Measurements from ENCODE around the gene MGAT4C.

Gene MGAT4C

GRCh38 chr12:86198696-86199444 lies 57.3 kb downstream of the MGAT4C start:
- TF ChIP-seq, protein P1, sequence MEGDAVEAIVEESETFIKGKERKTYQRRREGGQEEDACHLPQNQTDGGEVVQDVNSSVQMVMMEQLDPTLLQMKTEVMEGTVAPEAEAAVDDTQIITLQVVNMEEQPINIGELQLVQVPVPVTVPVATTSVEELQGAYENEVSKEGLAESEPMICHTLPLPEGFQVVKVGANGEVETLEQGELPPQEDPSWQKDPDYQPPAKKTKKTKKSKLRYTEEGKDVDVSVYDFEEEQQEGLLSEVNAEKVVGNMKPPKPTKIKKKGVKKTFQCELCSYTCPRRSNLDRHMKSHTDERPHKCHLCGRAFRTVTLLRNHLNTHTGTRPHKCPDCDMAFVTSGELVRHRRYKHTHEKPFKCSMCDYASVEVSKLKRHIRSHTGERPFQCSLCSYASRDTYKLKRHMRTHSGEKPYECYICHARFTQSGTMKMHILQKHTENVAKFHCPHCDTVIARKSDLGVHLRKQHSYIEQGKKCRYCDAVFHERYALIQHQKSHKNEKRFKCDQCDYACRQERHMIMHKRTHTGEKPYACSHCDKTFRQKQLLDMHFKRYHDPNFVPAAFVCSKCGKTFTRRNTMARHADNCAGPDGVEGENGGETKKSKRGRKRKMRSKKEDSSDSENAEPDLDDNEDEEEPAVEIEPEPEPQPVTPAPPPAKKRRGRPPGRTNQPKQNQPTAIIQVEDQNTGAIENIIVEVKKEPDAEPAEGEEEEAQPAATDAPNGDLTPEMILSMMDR (IDR thresholded peaks at IDR 0.05; ENCODE audit: control insufficient read depth, extremely low read depth, insufficient read depth) = no peak
- DNase-seq (ENCODE audit: low read depth) = no peak
- no peak overlapping the region for H3K4me3 ChIP-seq (ENCODE audit: low read depth, low read length)

GRCh38 chr12:86196465-86196864 lies 59.7 kb downstream of the MGAT4C start:
- DNase-seq (ENCODE audit: low read depth) = no peak
- TF ChIP-seq, protein P1 (IDR thresholded peaks at IDR 0.05; ENCODE audit: control insufficient read depth, extremely low read depth, insufficient read depth) = no peak
- no peak overlapping the region for H3K4me3 ChIP-seq (ENCODE audit: low read depth, low read length)

DNA sequence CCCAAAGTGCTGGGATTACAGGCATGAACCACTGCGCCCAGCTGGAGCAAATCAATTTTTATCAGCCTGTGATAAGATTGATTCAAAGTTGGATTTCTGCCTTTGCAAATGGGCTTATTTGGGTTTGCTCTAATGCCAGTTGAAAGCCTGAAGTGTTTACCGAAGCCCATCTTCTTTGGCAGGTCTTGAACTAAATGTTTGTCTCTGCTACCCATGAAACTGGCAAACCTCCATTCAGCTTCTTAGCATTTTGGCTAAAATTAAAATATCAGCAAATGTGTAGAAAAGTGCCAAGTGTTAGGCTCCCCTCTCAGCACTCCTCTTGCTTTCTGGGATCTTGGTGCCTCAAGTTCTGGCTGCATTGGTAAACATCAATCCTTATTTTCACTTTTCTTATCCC lies 61.5 kb downstream of the MGAT4C start:
- TF ChIP-seq, protein P1 (IDR thresholded peaks at IDR 0.05; ENCODE audit: control insufficient read depth, extremely low read depth, insufficient read depth) = no peak
- no peak for DNase-seq (ENCODE audit: low read depth)
- no peak overlapping the region for H3K4me3 ChIP-seq (ENCODE audit: low read depth, low read length)

DNA sequence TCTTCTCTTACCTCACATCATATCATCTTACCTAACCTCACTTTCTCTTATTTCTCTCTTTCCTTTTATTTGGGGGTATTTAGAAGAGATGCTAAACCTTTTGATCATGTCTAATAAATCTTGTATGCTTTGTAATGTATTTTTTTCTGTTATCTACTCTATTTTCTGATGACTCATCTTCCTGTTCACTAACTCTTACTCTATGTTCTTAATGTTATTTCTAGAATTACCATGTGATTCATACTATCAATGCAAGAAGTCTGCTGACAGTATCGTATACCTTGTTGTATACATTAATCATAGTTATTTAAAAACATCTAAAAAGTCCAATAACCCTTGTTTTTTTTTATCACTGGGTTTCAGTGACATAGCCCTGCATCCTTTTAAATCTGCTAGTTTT lies 62.3 kb downstream of the MGAT4C start:
- H3K4me3 ChIP-seq (ENCODE audit: low read depth, low read length) = no peak overlapping the region
- DNase-seq (ENCODE audit: low read depth) = no peak
- TF ChIP-seq, protein P1 (IDR thresholded peaks at IDR 0.05; ENCODE audit: control insufficient read depth, extremely low read depth, insufficient read depth) = no peak

DNA sequence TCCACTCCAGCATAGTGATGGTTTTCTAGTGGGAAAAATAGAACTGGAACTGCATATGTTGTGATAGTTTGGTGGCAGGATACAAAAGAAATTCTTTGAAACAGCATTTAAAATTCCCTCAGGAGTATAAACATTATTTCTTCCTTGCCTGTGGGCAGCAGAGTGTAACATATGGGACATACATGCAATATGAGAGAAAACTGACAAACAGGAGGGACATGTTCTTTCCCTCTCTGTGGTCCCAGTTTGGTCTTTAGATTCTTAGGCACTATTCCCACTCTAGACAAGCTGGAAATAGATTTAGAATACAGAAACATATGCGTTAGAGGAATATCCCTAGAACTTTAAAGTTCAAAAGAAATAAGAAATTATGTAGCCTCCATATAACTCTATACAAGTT lies 68.0 kb downstream of the MGAT4C start:
- TF ChIP-seq, protein P1 (IDR thresholded peaks at IDR 0.05; ENCODE audit: control insufficient read depth, extremely low read depth, insufficient read depth) = no peak
- H3K4me3 ChIP-seq (ENCODE audit: low read depth, low read length) = no peak overlapping the region
- DNase-seq (ENCODE audit: low read depth) = no peak

GRCh38 chr12:86186449-86186848 lies 69.7 kb downstream of the MGAT4C start:
- no peak overlapping the region for H3K4me3 ChIP-seq (ENCODE audit: low read depth, low read length)
- no peak for DNase-seq (ENCODE audit: low read depth)
- TF ChIP-seq, protein P1 (IDR thresholded peaks at IDR 0.05; ENCODE audit: control insufficient read depth, extremely low read depth, insufficient read depth) = peak; percentile 6; the same call in 1 of the 2 replicates

DNA sequence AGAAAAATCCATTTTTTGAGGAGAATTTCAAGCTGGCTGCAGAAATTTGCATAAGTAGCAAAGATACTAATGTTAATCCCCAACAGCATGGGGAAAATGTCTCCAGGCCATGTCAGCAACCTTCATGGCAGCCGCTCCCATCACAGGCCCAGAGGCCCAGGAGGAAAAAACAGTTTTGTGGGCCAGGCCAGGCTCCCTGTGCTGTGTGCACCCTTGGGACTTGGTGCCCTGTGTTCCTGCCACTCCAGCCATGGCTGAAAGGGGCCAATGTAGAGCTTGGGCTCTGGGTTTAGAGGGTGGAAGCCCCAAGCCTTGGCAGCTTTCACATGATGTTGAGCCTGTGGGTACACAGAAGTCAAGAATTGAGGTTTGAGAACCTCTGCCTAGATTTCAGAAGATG lies 76.3 kb downstream of the MGAT4C start:
- TF ChIP-seq, protein P1 (IDR thresholded peaks at IDR 0.05; ENCODE audit: control insufficient read depth, extremely low read depth, insufficient read depth) = no peak
- no peak overlapping the region for H3K4me3 ChIP-seq (ENCODE audit: low read depth, low read length)
- no peak for DNase-seq (ENCODE audit: low read depth)
